Myocyte (in vitro differentiated cells): ENCODE data around the gene MALL. TPM values are rescaled to one million over a fixed set of nuclear protein-coding genes. Genes with fewer than 3 reads are reported as not detected.
"Not testable (repeated sequence)": the region's sequence is repeated elsewhere in the genome, so short reads cannot be mapped to it uniquely, and the experiment has no call there.

Experiments used
- DNase-seq: peaks from one replicate; pipeline ENCODE4 v3.0.0-alpha.2; 2012; ENCODE audit warnings: low read depth
- microRNA-seq: library from miRNA; unstranded; fragments of <30 nt; microRNA quantifications from one replicate; pipeline ENCODE4, GENCODE V29; 2016
- total RNA-seq: library from RNA; depleted of rRNA; stranded (reverse); fragments of >200 nt; gene quantifications from 2 replicates; pipeline ENCODE4 v1.2.3, GENCODE V29; 2014

Gene MALL
- total RNA-seq, 1 donor from 2014 or later: 0.16 TPM

DNA sequence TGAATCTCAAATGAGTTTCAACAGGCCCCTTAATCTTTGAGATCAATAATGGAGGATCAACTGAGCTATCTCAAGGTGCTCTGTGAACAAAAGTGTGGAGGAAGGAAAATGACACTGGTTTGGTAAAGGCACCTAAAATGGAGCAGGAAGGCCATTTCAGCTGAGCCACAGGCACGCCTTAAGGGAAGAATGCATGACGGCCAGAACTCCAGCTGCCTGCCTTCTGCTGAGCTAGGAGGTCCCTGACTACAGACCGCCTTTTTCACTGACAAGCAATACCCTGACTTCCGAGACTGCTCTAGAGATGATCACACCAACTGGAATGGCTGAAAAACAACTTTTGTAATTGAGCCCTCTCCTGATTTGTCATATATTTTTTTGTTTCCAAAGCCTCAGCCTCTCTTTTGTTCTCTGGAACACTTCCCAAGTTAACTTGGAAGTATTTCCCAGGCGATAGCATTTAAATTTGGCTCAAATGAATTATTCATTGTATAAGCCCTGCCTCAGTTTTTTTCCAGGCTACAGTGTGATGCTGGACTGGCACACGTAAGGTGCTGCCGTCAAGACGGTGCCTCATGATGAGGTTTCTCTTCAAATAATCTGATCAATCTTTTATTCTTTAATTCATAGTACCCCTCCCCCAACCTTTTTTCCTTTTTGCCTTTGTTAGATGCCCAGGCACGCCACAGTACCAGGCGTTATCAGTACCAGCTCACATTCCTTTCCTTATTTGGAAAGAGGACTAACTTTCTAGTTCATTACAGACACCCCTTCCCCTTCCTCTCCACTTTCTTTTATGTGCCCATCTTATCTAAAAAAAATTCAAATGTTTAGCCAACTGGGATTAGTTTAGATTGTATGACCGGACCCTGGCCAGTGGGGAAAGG lies 60.9 kb downstream of the MALL start:
- DNase-seq: peak; percentile 67

DNA sequence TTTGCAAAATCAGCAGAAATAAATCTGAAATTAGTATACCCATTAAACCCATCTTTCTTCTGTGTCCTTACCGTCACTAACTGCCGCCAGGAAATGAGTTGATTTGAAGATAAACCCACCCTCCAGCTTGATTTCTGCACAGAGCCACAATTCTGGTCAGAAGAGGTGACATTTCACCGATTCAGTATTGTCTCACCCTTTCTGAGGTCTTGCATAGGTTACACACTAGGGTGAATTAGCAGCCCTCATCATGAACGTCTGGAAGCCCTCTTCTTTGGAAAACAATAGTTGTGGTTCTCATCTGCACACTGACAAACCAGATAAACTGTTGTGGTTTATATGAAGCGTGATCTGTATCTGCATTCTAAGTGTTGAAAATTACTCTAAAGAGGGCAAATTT lies 61.9 kb downstream of the MALL start:
- DNase-seq: not testable (repeated sequence)

DNA sequence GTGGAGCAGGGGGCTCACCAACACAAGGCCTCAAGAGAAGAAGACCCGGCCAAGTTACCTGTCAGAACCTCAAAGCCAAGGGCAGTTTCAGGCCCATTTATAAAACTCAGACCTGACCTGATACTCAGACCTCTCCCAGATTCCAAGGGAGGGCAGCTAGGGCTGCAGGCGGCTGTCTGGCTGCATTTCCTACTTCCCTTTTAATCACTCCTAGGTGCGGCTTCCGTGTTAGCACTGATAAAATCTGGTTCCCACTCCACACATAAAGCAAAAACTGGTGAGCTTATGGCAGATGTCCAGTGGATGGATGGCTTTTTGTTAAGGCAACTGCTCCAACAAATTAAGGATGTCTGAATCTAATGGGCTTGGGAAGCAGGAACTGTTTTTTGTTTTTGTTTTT lies 63.5 kb downstream of the MALL start:
- not testable (repeated sequence) for DNase-seq

DNA sequence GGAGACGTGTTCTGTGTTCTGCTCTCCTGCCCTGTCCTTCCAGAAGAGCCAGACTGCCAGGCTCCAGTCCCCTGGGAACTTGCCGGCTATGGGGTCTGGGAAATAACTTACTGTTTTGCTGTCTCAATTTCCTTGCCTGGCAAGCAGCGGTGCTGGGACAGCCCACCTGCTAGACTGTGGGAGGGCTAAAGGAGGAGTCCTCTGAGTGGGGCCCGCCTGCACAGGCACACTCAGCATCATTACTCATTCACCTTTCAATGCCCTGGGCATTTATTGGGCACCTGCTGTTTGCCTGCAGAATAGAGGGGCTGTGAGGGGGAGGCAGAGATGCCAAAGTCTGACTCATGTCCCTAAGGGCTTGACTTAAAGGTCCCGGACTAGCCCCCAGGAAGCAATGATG lies 65.4 kb downstream of the MALL start:
- DNase-seq: not testable (repeated sequence)

DNA sequence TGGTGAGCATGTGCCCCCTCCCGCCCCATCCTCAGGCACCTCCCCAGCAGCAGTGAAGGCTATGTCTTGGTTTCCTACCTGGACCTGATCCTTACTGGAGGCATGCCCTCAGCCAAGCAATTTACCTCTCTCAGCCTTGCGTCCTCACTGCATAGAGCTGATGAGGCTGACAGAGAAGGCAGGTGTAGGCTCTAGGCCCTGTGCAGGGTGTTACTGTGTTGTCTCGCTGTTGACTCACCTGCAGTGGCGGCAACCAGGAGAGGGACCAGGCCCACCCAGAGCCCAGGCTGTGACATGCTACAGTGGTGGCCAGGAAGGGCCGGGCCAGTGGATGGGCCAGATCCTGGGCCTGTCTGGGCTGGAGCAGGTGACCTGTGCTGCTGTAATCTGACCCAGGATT lies 65.9 kb downstream of the MALL start:
- DNase-seq: not testable (repeated sequence)

DNA sequence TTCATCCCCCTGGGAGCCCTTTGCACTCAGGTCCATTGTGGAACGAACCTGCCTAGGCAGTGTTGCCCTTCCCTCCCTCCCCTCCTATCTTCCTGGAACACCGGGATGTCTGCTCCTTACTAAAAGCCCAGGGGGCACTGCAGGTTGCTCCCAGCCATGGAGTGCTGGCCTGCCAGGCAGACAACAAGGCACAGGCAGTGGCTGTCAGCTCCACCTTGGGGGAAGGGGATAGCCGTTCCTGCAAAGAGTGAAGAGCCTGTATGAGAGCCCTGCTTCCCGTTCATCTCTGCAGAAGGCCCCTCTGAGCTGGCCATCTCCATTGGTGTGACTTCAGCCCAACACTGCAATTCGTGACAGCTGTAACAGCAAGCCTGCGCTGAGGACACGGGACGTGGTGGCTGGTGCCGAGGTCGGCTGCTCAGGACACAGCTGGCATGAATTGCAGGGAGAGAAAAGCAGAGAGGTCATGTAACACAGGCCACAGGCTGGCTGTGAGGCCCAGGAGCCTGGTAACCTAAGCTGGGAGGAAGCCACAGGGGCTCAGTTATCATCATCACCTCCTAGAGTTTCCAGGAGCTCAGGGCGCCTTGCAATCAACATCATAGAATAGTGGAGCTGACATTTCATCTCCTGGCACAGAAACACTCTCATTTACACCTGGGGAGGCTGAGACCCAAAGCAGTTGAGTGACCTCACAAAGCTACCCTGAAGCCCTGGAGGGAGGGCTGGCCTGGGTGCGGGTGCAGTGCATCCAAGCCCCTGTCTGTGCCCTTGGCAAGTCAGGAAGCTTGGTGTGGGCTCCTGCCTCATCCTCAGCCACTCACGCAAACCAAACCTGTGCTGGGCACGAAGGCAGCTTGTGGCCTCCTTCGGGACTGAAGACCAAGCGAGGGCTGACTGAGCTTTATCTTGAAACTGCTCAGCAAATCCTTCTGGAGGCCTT lies 67.1 kb downstream of the MALL start:
- peak; percentile 24 for DNase-seq

DNA sequence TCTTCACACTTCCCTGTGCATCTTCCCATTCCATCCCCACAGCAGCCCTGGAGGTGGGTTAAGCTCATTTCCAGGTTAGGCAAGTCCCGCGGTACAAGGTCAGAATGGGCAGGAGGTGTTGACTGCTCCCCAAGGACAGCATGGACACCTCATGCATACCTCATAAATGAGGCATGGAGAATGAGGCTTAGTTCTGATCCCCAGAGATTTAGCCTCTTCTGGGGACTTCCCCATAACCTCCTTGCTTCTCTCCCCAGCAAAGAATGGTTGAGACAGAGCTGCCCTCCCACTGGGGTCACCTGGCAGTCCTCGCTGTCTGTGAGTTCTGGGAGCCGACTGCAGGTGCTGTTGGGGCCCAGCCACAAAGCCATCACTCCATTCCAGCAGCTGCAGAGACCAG lies 68.4 kb downstream of the MALL start:
- not testable (repeated sequence) for DNase-seq

DNA sequence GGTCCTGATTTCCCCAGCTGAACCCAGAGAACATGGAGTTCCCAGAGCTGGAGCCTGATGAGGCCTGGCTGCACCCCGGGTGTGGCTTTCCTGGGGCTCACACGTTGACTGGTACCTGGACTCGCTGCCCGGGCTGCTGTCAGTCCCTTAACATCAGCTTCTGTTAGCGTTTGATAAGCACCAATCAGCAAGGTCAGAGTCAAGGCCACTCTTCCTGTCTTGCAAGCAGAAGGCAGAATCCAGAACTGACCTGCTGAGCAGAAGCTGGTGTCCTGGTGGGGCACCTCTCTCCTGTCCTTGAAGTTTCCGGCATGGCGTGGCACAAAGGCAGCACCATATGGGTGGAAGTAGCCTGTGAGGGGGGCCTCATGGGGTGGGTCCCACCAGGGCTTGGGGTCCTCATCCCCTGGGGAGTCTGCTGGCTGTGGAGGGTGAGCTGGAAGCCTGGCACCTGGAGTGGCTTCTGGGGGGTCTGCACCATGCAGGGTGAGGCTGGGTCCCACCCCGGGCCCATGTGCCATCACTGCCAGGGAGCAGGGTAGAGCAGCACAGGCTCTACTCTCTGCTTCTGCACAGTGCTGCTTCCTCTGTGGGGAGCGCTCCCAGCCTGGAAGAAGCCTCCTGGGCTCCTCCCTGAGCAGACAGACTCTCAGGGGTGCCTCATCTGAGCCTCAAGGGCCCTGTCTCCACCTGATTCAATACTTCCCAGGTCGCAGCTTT lies 73.5 kb downstream of the MALL start:
- DNase-seq: not testable (repeated sequence)

DNA sequence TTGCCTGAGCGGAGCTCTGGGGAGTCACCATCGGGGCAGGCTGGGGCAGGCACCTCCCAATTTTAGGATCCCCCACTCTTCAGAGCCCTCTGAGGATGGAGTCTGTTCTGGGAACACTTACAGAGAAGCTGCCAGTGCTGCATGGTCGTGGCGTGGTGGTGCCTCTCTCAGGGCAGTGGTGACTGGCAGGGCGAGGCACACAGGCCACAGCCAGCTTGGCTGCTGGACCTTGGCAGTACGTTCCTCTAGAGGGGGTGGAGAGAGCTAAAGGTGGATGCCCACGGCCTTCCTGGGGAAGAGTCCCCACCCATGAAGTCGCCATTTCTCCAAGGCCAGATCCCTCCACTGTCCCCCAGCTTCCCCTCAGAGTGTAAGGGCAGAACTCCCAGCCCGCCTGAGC lies 78.3 kb downstream of the MALL start:
- DNase-seq: not testable (repeated sequence)

DNA sequence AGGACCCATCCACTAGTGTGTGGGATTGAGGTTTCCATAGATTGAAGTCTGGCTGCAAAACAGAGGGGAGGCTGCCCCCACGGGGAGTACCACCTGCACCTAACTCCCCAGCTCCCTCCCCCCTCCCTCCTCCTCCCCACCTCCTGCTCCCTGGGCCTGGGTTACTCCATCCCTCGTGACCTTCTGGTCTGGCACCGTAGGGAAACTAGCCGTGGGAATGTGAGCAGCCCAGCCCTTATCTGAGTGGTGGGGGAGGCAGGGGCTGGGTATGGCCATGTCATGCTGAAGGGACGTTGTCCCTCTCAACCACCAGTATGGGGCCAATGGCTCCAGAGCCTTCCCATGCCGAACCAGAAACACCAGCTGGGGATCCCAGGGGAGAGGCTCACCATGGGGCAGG lies 80.2 kb downstream of the MALL start:
- DNase-seq: not testable (repeated sequence)

DNA sequence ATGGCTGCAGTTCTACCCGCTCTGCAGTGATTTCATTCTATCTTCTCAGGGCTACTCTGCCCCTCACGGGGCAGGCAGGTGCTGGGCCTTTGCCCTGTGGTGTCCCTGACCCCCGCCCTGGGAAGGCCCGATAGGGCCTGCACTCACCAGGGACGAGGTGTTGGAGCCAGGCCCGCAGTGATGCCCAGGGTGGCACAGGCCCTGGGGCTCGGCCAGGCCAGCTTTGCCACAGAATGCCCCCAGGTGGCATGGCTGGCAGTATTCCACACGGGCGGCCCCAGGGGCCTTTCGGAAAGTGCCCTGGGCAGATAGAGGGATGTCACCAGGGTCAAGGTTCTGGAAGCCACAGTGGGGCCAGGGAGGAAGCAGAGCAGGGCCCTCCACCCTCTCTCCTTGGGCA lies 80.7 kb downstream of the MALL start:
- DNase-seq: not testable (repeated sequence)

Small RNAs within 50 kb of the gene (microRNA-seq; reads per million reads assigned to microRNA genes)
- gene MIR4267 (not detected), gene MIR4436B1 (not detected)

Other genes with a start within 250 kb of the MALL start
- 11.9 and 17.0 TPM in 2 replicates for gene LIMS3, start 217.1 kb downstream of the MALL start, total RNA-seq
- 3.4 and 5.5 TPM in 2 replicates for gene NPHP1, start 89.2 kb upstream of the MALL start, total RNA-seq
- gene MTLN, start 96.7 kb upstream of the MALL start, total RNA-seq: 49.7 and 69.7 TPM in 2 replicates